Measurements from ENCODE around the gene RBL2.
"Not testable (repeated sequence)": the region's sequence is repeated elsewhere in the genome, so short reads cannot be mapped to it uniquely, and the experiment has no call there.

RBL2 gene

GRCh38 chr16:53537626-53538025 is 103.4 kb downstream of the RBL2 start:
- no peak for DNase-seq (ENCODE audit: low read depth)

GRCh38 chr16:53539346-53539745 is 105.1 kb downstream of the RBL2 start:
- not testable (repeated sequence) for DNase-seq (ENCODE audit: low read depth)

GRCh38 chr16:53539759-53540718 is 105.8 kb downstream of the RBL2 start:
- DNase-seq (ENCODE audit: low read depth), result not testable (repeated sequence)
